Brain microvascular endothelial cell (primary cell): ENCODE measurements around the gene OXGR1.
"Not testable (repeated sequence)": the region's sequence is repeated elsewhere in the genome, so short reads cannot be mapped to it uniquely, and the experiment has no call there.

Experiments used
- DNase-seq: peaks from one replicate; pipeline ENCODE4 v3.0.0-alpha.2; 2020
- H3K27ac ChIP-seq: fragments of 250-450 bp; sonication (Bioruptor Pico); 2 replicates; pipeline ENCODE4 v1.5.1; 2020; ENCODE audit warnings: mild to moderate bottlenecking, moderate library complexity
- H3K27me3 ChIP-seq: fragments of 250-450 bp; sonication (Bioruptor Pico); replicated peaks from 2 replicates; pipeline ENCODE4 v1.5.1; 2020; ENCODE audit warnings: mild to moderate bottlenecking
- H3K36me3 ChIP-seq: fragments of 250-450 bp; sonication (Bioruptor Pico); replicated peaks from 2 replicates; pipeline ENCODE4 v1.5.1; 2020; ENCODE audit warnings: mild to moderate bottlenecking
- H3K4me3 ChIP-seq: 2 replicates; pipeline ENCODE4 v1.5.1; 2011; ENCODE audit warnings: low read depth, mild to moderate bottlenecking, control low read depth, low read length, moderate library complexity
- in situ Hi-C: cut with HindIII; loops from 2 replicates; pipeline ENCODE4 v1.10.0; 2017; ENCODE audit warnings: low sequenced_read_pairs, low pct_ligation_motif_present
- TF ChIP-seq, protein P1 (sequence below): IDR thresholded peaks from 2 replicates; pipeline ENCODE4 v1.5.1; 2011; ENCODE audit warnings: low read depth, mild to moderate bottlenecking, moderate library complexity, low read length, control low read depth, inconsistent platforms; ENCODE audit errors: missing control alignments

The OXGR1 gene

DNA sequence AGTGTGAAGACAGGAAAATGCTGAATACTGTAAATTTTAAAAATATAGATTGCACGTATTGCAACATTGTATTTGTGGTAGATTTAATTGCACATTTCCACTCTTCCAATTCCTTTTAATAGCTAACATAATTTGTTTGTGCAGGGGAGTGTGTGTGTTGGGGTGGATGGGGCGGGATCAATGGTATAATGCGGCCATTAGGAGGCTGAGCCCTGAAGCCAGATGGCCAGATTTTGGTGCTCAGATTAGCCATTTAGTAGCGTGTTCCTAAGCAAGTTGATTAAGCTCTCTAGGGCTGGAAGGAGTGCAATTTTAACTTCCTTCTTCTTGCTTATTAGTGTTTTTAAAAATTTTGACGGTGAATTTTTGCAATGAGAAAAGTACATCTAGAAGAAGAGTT is 5.8 kb downstream of the OXGR1 start:
- in situ Hi-C loops: no loop called here
- no peak for DNase-seq
- TF ChIP-seq, protein P1, sequence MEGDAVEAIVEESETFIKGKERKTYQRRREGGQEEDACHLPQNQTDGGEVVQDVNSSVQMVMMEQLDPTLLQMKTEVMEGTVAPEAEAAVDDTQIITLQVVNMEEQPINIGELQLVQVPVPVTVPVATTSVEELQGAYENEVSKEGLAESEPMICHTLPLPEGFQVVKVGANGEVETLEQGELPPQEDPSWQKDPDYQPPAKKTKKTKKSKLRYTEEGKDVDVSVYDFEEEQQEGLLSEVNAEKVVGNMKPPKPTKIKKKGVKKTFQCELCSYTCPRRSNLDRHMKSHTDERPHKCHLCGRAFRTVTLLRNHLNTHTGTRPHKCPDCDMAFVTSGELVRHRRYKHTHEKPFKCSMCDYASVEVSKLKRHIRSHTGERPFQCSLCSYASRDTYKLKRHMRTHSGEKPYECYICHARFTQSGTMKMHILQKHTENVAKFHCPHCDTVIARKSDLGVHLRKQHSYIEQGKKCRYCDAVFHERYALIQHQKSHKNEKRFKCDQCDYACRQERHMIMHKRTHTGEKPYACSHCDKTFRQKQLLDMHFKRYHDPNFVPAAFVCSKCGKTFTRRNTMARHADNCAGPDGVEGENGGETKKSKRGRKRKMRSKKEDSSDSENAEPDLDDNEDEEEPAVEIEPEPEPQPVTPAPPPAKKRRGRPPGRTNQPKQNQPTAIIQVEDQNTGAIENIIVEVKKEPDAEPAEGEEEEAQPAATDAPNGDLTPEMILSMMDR: no peak
- H3K4me3 ChIP-seq: no peak overlapping the region
- no peaks in the 10 kb centered on the region for H3K36me3 ChIP-seq
- H3K27me3 ChIP-seq: peaks cover 3% of the 10 kb centered on the region
- H3K27ac ChIP-seq: no peak overlapping the region

DNA sequence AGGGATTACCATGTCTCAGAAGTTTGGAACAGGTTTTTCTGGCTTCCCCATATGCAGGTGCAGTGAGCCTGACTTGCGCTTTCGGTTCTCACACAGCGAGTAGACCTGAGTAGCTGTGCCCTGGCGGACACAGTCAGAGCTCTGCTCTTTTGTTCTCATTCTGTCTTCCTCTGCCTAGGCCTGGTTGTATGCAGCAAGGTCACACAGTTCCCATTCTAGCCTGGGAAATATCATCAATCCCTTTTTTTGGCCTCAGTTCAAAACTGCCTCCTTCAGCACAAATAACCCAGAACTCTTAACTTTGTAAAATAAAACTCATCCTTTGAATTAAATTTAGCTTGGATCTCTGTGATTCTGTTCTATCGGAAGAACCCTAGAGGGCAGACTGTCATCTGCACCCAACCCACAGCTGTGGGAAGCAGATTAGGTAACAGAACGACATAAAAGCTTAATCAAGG is 10.2 kb downstream of the OXGR1 start:
- H3K27me3 ChIP-seq: no peaks in the 10 kb centered on the region
- DNase-seq: no peak
- H3K27ac ChIP-seq: no peak overlapping the region
- H3K36me3 ChIP-seq: no peaks in the 10 kb centered on the region
- in situ Hi-C loops: no loop called here
- TF ChIP-seq, protein P1: peak; percentile 34
- no peak overlapping the region for H3K4me3 ChIP-seq

DNA sequence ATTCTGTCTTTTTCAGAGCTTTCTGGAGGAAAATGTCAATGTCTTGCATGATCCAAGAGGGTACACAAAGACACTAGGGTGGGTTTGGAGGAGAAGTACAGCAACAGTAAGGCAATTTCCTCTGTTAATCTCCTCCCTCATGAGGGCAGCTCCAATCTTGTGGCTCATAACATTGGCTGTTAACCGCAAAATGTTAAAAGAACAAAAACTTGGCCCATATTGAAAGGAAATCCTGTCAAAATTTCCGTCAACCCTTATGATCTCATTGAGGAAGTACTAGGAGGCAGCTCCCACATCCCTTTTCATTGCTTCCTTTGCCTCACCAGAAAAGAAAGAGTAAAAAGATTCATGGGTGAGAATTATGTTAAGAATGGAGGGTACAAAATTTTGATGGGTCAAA is 11.6 kb downstream of the OXGR1 start:
- peak; percentile 6 for DNase-seq
- Histone ChIP-seq H3K27me3 (no peaks in the 10 kb centered on the region), H3K27ac (no peak overlapping the region), H3K4me3 (no peak overlapping the region), H3K36me3 (no peaks in the 10 kb centered on the region)
- in situ Hi-C loops: no loop called here
- TF ChIP-seq, protein P1: no peak

DNA sequence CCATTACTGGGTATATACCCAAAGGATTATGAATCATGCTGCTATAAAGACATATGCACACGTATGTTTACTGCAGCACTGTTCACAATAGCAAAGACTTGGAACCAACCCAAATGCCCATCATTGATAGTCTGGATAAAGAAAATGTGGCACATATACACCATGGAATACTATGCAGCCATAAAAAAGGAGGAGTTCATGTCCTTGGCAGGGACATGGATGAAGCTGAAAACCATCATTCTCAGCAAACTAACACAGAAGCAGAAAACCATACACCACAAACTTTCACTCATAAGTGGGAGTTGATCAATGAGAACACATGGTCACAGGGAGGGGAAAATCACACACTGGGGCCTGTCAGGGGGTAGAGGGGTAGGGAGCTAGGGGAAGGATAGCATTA is 14.4 kb downstream of the OXGR1 start:
- in situ Hi-C loops, H3K27me3 ChIP-seq, DNase-seq, H3K27ac ChIP-seq, H3K36me3 ChIP-seq, H3K4me3 ChIP-seq: not testable (repeated sequence)

DNA sequence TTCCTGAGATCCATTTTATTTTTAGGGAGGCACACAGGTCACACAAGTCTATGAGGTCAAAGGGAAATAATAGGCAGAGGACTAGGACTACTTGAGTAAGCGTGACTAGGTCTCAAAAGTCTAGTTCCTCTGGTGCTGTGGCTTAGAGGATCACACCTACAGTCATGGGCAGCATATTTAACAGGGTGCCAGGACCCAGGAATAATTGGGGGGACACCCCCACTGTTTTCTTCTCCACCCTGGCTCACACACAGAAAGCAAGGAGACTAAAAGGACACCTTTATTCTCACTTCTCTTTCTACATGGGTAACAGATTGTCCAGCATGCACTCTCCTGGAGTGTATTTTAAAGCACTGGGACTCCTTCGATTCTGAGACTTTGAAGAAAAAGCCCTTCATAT is 26.2 kb downstream of the OXGR1 start:
- Histone ChIP-seq H3K4me3 (no peak overlapping the region), H3K27me3 (no peaks in the 10 kb centered on the region), H3K36me3 (no peaks in the 10 kb centered on the region), H3K27ac (no peak overlapping the region)
- in situ Hi-C loops: no loop called here
- DNase-seq: no peak
- TF ChIP-seq, protein P1: no peak

DNA sequence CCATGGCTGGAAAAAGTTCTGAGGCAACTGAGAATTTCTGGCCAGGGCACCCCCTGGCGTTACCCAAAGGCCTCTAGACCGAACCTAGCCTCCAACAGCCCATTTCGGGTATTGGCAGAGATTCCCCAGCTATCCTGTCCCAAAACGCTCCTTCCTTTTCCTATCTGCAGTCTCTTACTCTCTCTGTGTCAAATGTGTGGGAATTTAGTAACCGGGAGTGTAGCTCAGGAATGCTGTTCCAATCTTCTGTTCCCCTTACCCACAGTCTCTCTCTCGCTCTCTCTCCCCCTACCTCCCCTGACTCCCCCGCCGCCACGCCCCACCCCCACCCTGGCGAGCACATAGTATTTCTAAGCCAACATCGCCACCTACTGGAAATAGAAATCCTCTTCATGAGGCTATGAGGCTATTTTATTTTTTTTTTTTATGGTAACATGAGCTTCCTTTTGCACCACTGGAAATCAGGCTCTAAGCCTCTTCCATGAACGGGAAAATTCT is 27.0 kb downstream of the OXGR1 start:
- no peak for DNase-seq
- no peaks in the 10 kb centered on the region for H3K27me3 ChIP-seq
- in situ Hi-C loops: no loop called here
- H3K4me3 ChIP-seq: no peak overlapping the region
- TF ChIP-seq, protein P1: no peak
- no peaks in the 10 kb centered on the region for H3K36me3 ChIP-seq
- no peak overlapping the region for H3K27ac ChIP-seq
